ENCODE data around the gene CGGBP1.
"Not testable (repeated sequence)": the region's sequence is repeated elsewhere in the genome, so short reads cannot be mapped to it uniquely, and the experiment has no call there.

CGGBP1 gene

DNA sequence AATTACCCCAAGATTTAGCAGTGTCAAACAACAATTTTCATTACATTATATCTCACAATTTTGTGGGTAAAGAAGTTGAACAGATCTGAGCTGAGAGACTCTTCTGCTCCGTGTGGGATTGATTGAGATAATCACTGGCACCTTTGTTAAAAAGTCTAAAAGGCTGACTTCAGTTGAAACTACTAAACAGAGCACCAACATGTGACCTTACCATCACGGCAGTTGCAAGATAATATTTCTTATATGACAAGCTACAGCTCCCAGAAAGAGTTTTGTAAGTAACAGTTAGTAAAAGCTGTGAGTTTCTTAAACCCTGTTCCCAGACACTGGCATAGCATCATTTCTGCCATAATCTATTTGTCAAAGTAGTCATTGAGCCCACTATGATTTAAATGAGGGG lies 25.0 kb downstream of the CGGBP1 start:
- DNase-seq: no peak

DNA sequence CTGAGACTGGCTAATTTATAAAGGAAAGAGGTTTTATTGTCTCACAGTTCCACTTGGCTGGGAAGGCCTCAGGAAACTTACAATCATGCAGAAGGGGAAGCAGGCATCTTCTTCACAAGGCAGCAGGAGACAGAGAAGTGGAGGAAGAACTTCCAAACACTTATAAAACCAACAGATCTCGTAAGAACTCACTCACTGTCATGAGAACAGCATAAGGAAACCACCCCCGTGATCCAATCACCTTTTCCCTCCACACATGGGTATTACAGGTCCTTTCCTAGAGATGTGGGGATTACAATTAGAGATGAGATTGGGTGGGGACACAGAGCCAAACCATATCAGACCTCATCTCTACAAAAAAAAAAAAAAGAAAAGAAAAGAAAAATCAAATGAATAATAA lies 25.7 kb downstream of the CGGBP1 start:
- DNase-seq: no peak

DNA sequence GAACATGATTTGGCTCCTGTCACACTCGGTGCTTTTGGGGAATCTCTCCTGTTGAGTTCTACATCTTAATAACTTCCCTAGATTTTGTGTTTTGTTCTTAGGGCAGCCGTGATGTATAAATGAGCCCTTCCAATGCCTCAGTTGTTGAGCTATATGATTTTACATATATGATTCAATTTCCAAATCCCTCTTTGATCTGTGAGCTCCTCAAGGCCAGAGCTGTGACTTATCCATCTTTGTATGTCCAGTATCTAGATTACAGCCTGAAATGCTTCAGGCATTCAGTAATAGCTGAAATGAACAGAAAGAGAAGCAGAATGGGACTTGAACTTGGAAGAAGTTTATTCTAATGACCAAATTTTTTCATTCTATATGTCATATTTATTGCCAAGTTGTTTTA lies 26.6 kb downstream of the CGGBP1 start:
- DNase-seq: no peak

DNA sequence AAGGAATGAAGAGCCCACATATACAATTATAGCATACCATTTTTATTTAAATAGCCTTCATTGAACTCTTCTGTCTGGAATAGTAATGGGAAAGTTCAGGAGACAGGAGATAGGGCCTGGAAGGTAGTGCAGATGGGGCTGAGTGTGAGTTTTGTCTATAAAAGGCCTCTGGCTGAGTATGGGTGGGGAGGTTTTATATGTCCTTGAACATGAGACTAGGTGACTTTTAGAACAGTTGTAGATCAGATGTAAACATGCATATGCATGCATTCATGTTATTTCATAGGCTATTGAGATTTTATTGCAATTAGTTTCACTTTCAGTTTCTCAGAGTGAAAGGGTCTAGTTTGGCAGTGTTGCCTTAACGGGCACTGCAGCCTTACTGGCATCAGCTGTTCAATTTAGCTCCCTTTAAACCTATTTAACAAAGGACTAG lies 27.1 kb downstream of the CGGBP1 start:
- DNase-seq: peak; percentile 1

DNA sequence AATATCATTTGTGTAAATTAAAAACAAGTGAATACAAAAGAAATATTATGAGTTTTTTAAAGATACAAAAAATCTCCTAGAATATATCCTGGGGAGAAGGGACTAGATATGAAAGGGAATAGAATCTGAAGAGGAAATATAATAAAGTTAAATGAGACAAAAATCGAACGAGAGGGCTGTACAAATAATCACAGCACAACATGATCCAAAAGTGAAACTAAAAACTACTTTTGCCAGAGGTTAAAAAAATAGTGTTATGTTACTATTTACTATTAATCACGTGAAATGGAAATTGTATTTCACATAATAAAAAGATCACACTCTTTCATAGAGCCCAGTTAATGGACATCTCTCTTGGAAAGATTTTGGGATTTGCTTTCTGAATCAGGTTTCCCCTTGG lies 28.6 kb downstream of the CGGBP1 start:
- DNase-seq: no peak

DNA sequence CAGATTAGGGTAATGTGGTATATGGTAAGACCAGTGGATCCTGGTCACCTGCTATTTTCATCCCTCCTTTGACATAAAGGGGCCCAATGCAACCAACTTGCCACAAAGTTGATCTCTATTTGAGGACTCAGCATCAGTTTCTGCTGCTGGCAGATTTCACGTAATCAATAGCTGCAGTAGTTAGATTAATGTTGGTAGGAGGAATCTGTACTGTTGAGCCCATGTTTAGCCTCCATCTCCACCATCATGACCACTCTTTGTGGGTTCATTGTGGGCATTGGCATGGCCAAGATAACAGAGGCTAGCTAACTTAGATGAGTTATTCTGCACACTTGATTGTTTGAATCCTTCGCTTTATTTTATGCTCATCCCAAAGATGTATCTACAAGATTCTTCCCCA lies 29.9 kb downstream of the CGGBP1 start:
- DNase-seq: no peak

DNA sequence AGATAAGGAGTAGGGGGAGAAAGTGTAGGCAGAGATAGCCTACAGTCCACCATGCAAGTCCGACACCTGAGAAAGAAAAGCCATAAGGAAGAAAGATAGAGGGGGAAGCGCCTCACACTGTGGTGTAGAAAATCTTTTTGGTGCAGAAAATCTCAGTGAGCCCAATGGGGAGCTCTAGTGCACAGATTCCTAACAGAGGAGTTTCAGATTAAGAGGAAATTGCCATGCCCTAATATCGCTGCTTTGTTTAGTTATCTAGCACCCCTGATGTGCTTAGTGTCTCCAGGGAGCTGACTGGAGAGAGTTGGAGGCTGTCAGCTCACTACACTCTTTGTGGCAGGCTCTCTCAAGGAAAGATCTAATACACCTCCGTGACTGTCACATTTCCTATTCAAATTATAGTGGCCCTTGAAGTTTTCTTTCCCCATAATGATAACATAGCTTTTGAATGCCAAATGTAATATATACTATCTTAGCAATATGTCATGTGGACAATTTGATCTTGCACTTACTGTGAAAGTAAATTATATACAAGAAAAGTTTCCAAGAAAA lies 33.7 kb downstream of the CGGBP1 start:
- DNase-seq: no peak

DNA sequence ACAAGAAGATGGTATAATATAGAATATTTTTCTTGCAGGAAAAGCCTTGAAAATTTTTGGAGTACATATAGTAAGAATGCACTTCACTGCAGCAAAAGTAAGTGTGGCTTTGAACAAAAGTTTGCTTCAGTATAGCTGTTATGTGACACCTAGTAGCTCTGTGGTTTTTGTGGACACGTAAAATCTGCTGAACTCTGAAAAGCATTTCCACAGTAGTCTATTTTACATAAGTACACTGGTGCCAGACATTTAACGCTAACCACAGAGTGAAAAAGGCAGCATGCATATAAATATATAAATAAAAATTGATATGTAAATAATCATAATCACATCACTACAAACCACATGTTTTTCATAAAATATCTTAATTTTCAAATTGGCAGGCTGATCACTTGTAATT lies 39.8 kb downstream of the CGGBP1 start:
- no peak for DNase-seq

DNA sequence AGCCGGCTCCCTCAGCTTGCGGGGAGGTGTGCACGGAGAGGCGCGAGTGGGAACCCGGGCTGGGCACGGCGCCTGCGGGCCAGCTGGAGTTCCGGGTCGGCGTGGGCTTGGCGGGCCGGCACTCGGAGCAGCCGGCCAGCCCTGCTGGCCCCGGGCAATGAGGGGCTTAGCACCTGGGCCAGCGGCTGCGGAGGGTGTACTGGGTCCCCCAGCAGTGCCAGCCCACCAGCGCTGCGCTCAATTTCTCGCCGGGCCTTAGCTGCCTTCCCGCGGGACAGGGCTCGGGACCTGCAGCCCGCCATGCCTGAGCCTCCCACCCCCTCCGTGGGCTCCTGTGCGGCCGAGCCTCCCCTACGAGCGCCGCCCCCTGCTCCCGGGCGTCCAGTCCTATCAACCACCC lies 43.1 kb downstream of the CGGBP1 start:
- DNase-seq: not testable (repeated sequence)

DNA sequence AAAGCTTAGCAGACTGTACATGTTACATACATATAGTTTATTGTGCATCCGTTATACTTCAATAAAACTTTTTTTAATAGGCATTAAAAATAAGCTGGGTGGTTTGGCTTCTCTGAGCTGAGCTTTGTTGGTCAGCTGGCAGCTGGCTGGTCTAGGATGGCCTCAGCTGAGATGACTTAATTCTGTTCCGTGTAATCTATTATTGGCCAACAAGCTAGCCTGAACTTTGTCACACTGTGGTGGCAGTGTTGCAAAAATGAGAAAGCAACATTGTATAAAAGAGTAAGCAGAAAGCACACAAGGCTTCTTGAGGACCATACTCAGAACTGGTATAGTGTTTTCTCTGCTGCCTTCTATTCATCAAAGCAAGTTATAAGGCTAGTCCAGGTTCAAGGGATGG lies 45.2 kb downstream of the CGGBP1 start:
- no peak for DNase-seq

DNA sequence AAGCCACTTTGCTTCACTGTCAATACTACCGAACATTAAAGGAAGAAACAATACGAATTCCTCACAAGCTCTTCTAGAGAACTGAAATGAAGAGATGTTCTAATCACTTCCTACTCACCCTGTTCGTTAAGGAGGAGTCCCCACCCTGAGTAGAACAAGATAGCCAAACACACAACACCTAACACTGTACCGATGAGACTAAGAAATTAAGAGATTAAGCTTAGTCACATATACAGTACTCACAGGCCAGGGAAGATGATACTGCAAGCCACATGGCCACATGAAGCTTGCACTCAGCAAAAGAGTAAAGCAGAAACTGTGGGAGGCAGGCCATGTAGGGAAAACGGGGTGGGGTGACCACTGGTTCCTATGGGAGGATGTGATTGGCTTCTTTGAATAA lies 48.0 kb downstream of the CGGBP1 start:
- no peak for DNase-seq

DNA sequence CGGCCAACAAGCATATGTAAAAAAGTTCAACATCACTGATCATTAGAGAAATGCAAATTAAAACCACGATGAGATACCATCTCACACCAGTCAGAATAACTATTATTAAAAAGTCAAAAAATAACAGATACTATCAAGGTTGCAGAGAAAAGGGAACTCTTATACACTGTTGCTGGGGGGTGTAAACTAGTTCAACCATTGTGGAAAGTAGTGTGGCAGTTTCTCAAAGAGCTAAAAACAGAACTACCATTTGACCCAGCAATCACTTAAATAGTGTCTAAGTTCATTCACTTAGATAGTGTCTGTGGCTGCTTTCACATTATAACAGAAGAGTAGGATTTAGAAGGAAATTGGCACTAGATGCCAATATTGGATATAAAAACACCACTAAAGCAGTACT lies 49.7 kb downstream of the CGGBP1 start:
- no peak for DNase-seq

DNA sequence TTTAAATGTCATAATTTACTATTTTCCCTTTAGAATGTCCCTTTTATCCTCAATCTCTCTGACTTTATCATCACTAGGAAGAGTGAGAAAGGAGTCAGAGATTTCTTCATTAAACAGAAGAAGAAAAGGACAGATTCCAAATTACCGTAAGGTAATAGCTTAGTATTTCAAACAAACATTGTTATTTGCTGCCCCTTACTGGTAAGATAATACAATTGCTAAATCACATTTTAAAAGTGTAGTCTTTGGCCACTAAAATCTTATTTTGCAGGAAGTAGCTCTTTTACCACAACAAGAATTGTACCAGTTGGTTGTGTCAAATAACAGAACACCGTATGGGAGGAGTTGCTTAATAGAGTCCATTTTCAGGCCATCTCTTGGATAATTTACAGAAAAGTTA lies 53.7 kb downstream of the CGGBP1 start:
- peak; percentile 12 for DNase-seq

DNA sequence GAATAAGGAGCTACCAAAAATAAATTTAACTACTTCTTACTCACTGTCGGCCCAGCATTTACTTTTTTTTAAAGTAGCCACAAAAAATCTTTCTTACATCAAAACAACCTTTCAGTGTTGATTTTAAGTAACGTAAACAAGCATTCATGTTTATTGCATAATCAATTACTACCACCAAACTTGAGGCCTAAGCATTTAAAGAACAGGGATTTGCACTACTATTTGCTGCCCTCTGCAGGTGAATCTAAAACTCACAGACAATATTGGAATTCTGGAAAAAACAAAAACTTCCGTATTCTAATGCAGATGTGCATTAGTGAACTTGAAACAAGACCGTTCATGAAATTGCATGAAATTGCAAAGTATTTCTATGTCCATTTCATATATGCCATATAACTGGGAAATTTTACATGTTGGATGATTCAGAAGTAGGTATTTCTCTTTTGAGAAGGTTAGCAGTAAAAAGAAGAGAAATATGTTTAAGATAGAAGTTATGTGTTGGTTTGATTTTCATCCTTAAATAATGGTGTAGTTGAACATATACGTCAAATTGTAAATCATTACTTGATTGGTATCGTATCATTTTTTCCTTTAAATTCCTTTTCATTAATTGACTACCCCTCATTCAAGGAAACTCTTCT lies 55.6 kb downstream of the CGGBP1 start:
- no peak for DNase-seq

DNA sequence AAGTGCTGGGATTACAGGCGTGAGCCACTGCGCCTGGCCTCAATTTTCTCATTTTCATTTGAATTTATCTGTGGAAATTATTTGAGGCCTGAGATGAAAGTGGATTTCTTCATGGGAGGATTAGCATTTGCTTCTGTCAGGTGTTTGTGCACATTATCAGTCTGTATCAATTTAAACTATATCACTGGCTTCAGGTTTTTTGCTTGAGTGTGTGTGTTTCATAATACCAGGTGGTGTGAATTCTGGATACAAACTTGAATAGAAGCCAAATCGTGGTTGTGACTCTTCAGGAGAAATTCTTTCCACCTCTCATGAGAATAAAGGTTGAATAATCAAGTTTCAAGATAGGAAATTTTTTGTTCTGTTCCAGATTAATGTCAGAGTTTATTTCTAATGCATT lies 56.4 kb downstream of the CGGBP1 start:
- DNase-seq: no peak
